Esophagus squamous epithelium (tissue), 5 donors: ENCODE data around the gene GABRB1. TPM values are rescaled to one million over a fixed set of nuclear protein-coding genes. Genes with fewer than 3 reads are reported as not detected.

Source experiments
- DNase-seq: peaks from one replicate; lab custom pipeline; 2025; lab: John Stamatoyannopoulos, UW
- H3K27ac ChIP-seq, 4 donors: fragments of 200-600 bp; sonication (generic); one replicate each; pipeline ENCODE4 v1.5.1; 2016 to 2019; ENCODE audit warnings: mild to moderate bottlenecking in 1 of 4
- H3K27me3 ChIP-seq, 4 donors: fragments of 200-600 bp; sonication (generic); 1 replicate in 3 of 4; 2 replicates in 1 of 4; pipeline versions ENCODE4 v1.5.1 to v1.6.0; 2017 to 2021; ENCODE audit warnings: antibody characterized with exemption in 1 of 4
- H3K36me3 ChIP-seq, 3 donors: fragments of 200-600 bp; sonication (generic); one replicate each; pipeline ENCODE4 v1.5.1; 2016 to 2019
- H3K4me1 ChIP-seq, 3 donors: fragments of 200-600 bp; sonication (generic); one replicate each; pipeline ENCODE4 v1.5.1; 2017 to 2019
- H3K4me3 ChIP-seq, 4 donors: fragments of 200-600 bp; sonication (generic); 1 replicate in 3 of 4; 2 replicates in 1 of 4; pipeline ENCODE4 v1.5.1; 2016 to 2019; ENCODE audit warnings: mild to moderate bottlenecking in 2 of 4, moderate library complexity in 1 of 4
- H3K9me3 ChIP-seq, 3 donors: fragments of 200-600 bp; sonication (generic); one replicate each; pipeline ENCODE4 v1.5.1; 2016 to 2019
- POLR2A ChIP-seq, 4 donors: fragments of 450-650 bp; IDR thresholded peaks; one replicate each; pipeline ENCODE4 v1.6.1; 2017; ENCODE audit warnings: antibody characterized with exemption in 4 of 4, mild to moderate bottlenecking in 4 of 4, moderate library complexity in 3 of 4
- WGBS, 2 donors: methylation state at CpG; one replicate each; pipeline ENCODE4 v1.1.5; 2018; 5-methylcytosine and 5-hydroxymethylcytosine counted together
- intact Hi-C: fragments of 100-400 bp; cut with DNase I; formaldehyde crosslinking; loops from one replicate; pipeline ENCODE4 v1.15.0; 2022
- total RNA-seq, 4 donors: library from RNA; depleted of rRNA; stranded (reverse); fragments of >200 nt; gene quantifications; one replicate each; pipeline ENCODE4 v1.1.0, GENCODE V29; 2016
- TF ChIP-seq, protein P1 (sequence below), 6 experiments: fragments of 450-650 bp in 4 of 6; fragments of 200-600 bp in 2 of 6; sonication (generic) in 2 of 6; IDR thresholded peaks; one replicate each; pipeline ENCODE4 v1.5.1; 2016 to 2019; ENCODE audit warnings: antibody characterized with exemption in 6 of 6, mild to moderate bottlenecking in 4 of 6, moderate library complexity in 4 of 6
- donor health status: DM: yes; HTN: yes; CAD: no.

GABRB1 gene
- total RNA-seq, 4 donors from 2014 or later = not detected

DNA sequence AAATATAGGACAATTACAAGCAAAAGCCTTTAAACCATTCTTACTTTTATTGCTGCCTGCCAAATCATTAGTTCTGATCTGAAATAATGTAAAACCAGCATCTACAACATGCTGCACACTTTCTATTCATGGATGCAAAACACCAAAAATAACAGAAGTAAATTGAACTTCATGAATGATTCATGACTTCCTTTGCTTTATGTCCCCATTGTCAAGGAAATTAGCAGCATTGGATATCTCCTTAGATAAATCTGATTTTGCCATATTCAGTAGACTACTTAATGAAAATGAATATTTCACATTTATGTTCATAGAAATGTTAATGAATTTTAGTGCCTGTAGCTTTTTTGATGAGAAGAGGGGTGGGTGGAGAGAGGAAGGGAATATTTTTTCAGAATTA is 299.5 kb downstream of the GABRB1 start:
- H3K27me3 ChIP-seq = no peaks in the 10 kb centered on the region
- H3K4me1 ChIP-seq = no peaks in the 10 kb centered on the region
- DNase-seq = no peak
- H3K4me3 ChIP-seq = no peak overlapping the region
- H3K36me3 ChIP-seq = no peaks in the 10 kb centered on the region
- no peaks in the 10 kb centered on the region for H3K9me3 ChIP-seq
- intact Hi-C loops = no loop called here
- TF ChIP-seq POLR2A (IDR thresholded peaks at IDR 0.05) = no peak
- TF ChIP-seq, protein P1, sequence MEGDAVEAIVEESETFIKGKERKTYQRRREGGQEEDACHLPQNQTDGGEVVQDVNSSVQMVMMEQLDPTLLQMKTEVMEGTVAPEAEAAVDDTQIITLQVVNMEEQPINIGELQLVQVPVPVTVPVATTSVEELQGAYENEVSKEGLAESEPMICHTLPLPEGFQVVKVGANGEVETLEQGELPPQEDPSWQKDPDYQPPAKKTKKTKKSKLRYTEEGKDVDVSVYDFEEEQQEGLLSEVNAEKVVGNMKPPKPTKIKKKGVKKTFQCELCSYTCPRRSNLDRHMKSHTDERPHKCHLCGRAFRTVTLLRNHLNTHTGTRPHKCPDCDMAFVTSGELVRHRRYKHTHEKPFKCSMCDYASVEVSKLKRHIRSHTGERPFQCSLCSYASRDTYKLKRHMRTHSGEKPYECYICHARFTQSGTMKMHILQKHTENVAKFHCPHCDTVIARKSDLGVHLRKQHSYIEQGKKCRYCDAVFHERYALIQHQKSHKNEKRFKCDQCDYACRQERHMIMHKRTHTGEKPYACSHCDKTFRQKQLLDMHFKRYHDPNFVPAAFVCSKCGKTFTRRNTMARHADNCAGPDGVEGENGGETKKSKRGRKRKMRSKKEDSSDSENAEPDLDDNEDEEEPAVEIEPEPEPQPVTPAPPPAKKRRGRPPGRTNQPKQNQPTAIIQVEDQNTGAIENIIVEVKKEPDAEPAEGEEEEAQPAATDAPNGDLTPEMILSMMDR (IDR thresholded peaks at IDR 0.05) = no peak
- no peak overlapping the region for H3K27ac ChIP-seq

DNA sequence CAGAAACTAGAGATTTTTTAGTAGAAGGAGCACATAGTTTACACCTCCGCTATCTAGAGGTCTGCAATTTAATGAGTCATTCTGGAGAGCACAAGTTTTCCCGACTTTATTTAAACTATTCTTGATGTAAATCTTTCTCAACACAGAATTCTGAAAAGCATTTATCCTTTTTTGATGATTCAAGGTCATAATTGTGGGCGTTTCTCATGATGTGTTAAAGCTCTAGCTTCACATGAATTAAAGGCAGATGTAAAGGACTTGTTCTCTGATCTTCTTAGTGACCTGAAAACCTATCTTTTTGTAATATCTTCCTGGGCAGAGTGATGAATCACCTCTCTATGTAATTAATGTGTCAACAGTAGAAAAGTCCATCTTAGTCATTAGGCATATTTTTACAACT is 303.3 kb downstream of the GABRB1 start:
- Histone ChIP-seq H3K4me1 (no peaks in the 10 kb centered on the region), H3K27me3 (no peaks in the 10 kb centered on the region), H3K36me3 (no peaks in the 10 kb centered on the region), H3K4me3 (no peak overlapping the region), H3K27ac (no peak overlapping the region), H3K9me3 (no peaks in the 10 kb centered on the region)
- TF ChIP-seq, protein P1 (IDR thresholded peaks at IDR 0.05) = no peak
- no peak for TF ChIP-seq POLR2A (IDR thresholded peaks at IDR 0.05)
- intact Hi-C loops = no loop called here
- no peak for DNase-seq
- WGBS, 2 donors = 37 to 42% methylated on average over 3 of the region's 3 CpGs

DNA sequence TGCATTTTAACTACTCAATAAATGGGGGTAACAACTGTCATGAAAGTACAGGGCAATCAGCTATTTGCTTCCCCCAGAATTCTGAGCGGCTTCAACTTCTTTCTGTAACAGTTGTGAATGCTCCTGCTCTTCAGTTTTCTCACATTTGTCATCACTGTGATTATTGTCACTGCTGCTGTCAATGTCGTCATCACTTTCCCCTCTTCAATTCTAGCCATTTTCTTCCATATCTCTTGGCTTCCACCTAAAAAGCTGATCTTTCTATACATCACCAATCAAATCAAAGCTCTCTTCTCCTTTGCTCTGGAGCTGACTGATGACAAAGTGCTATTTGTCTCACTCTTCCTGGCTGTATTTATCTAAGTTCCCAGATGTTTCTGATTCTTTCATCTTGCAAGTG is 306.5 kb downstream of the GABRB1 start:
- no peak overlapping the region for H3K27ac ChIP-seq
- no peaks in the 10 kb centered on the region for H3K4me1 ChIP-seq
- TF ChIP-seq, protein P1 (IDR thresholded peaks at IDR 0.05) = no peak
- no peak for TF ChIP-seq POLR2A (IDR thresholded peaks at IDR 0.05)
- no peaks in the 10 kb centered on the region for H3K9me3 ChIP-seq
- WGBS, 2 donors = 75 to 77% methylated on average over 2 of the region's 2 CpGs
- no peak overlapping the region for H3K4me3 ChIP-seq
- intact Hi-C loops = no loop called here
- no peaks in the 10 kb centered on the region for H3K36me3 ChIP-seq
- no peaks in the 10 kb centered on the region for H3K27me3 ChIP-seq
- DNase-seq = no peak

DNA sequence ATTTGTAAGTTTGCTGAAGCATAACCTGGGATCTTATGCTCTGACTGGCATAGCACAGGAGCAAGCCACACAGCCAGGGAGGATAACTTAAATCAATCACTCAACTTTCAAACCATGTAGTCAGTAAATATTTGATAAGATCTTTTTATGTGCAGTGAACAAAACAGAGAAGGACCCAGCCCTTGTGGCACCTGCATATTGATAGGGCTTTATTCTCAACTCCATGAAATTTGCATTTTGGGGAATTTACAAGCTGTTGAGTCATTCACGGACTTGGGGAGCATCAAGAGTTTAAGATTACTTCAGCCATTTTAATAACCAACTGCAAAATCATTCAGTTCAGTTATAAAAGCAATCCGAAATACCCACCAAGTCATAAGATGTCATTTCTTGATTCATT is 309.5 kb downstream of the GABRB1 start:
- H3K27ac ChIP-seq = no peak overlapping the region
- intact Hi-C loops = no loop called here
- H3K9me3 ChIP-seq = no peaks in the 10 kb centered on the region
- 55 to 65% methylated on average over 2 of the region's 2 CpGs for WGBS, 2 donors
- DNase-seq = no peak
- H3K36me3 ChIP-seq = no peaks in the 10 kb centered on the region
- no peaks in the 10 kb centered on the region for H3K27me3 ChIP-seq
- no peak for TF ChIP-seq POLR2A (IDR thresholded peaks at IDR 0.05)
- TF ChIP-seq, protein P1 (IDR thresholded peaks at IDR 0.05) = no peak
- no peak overlapping the region for H3K4me3 ChIP-seq
- no peaks in the 10 kb centered on the region for H3K4me1 ChIP-seq

DNA sequence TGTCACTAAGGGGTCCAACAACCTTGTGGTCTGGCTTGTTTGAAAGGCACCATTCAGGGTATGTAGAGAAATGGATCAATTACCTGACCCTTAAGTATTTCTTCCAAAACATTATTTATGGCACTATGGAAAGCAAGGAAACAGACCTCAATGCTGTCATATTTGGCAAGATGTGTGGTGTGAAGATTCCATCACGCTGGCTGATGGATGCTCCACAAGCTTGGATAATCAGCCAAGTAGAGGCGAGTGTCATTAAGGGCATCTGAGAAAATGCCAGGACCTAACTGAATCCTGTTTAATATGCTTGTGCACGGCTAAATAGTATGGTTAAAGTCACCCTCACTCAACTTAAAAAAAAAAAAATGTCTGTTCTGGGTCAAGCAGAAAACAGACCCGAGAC is 311.4 kb downstream of the GABRB1 start:
- Histone ChIP-seq H3K27ac (no peak overlapping the region), H3K4me3 (no peak overlapping the region), H3K4me1 (no peaks in the 10 kb centered on the region), H3K9me3 (no peaks in the 10 kb centered on the region), H3K27me3 (no peaks in the 10 kb centered on the region), H3K36me3 (no peaks in the 10 kb centered on the region)
- TF ChIP-seq POLR2A (IDR thresholded peaks at IDR 0.05) = no peak
- TF ChIP-seq, protein P1 (IDR thresholded peaks at IDR 0.05) = no peak
- 43 to 63% methylated on average over 4 of the region's 4 CpGs for WGBS, 2 donors
- no peak for DNase-seq
- intact Hi-C loops = no loop called here
